OCI-M1 (cell line): ENCODE data around the gene PUS7L.
"Not testable (repeated sequence)": the region's sequence is repeated elsewhere in the genome, so short reads cannot be mapped to it uniquely, and the experiment has no call there.

Experiments used
- DNase-seq: peaks from one replicate; lab custom pipeline; 2025; lab: John Stamatoyannopoulos, UW

PUS7L gene

DNA sequence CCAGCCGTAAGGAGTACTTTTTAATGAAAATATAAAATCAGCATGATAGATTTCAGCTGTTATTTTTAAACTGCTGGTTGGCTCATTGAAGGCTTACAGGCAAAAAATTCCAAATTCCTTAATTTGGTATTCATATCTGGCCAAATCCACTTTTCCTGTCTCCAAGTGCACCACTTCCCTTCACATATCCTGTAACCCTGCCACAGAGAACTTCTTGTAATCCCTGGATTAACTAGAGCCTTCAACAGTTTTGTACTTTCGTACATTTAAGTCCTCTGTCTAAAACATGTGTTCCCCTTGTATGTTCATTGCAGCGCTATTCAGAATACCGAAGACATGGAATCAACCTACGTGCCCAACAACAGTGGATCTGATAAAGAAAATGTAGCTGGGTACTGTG lies 9.6 kb downstream of the PUS7L start:
- no peak for DNase-seq

DNA sequence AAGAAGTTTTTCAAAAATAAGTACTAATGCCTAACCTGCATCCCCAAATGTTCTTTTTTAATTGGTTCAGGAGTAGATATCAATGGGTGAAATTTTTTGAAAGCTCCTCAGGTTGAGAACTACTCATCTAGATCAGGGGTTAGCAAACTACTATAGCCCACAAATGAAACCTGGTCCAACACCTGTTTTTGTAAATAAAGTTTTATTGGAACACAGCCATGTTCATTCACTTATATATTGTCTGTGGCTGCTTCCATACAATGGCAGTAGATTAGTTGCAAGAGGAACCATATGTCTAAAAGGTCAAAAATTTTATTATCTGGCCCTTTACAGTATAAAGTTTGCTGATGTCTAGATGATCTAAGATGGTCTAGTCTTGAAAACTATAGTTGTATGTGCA lies 13.8 kb downstream of the PUS7L start:
- DNase-seq: no peak

DNA sequence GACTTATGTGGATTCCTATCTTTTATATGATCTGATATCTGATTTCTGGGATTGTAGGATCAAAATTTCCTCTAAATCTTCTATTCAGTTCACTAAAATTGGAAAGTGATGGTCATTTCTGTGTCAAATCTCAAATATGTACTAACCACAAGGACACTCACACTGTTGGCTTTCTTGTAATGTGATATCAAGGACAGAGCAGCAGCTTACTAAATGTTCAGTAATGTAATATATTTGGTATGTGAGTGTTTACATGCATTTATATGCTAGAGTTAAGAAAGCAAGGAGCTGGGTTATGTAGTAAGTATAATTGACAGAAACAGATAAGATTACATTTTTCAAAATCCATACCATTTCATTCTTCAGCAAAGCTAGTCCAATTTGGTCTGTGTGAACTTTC lies 16.5 kb downstream of the PUS7L start:
- DNase-seq: no peak

DNA sequence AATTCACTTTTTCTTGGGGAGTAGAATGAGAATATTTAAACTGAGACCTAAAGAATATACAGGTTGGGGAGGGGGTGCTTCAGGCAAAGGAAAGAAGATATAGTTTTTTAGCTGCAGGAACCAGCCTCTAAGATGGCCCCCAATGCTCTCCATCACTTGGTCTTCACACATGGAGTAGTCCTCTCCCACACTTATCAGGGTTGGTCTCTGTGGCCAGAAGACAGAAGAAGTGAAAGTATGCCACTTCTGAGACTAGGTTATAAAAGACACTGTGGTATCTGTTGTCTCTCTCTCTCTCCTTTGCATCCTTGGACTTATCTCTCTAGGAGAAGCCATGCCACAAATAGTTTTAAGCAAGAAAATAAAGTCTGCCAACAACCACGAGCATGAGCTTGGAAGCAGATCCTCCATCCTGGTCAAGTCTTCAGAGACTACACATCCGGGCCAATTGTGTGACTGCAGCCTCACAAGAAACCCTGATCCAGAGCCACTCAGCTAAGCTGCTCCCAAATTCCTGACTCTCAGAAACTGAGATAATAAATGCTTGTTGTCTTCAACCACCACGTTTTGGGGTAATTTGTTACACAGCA lies 18.0 kb downstream of the PUS7L start:
- no peak for DNase-seq

DNA sequence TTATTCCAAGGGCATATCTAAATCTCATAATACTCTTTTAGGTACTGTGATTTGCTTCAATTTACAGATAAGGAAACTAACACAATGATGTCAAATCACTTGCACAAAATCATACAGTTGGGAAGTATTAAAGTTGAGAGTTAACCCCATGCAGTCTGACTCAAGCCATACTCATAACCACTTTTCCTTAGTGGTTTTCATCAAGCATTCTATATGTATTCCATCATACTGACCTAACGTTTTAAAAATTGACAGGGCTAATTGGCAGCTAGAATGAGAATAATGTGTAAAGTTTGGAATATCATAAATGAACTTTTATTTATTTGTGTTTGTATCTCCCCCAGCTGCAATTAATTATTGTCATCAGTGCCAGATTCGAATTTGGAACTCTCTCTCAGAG lies 20.9 kb downstream of the PUS7L start:
- DNase-seq: no peak

DNA sequence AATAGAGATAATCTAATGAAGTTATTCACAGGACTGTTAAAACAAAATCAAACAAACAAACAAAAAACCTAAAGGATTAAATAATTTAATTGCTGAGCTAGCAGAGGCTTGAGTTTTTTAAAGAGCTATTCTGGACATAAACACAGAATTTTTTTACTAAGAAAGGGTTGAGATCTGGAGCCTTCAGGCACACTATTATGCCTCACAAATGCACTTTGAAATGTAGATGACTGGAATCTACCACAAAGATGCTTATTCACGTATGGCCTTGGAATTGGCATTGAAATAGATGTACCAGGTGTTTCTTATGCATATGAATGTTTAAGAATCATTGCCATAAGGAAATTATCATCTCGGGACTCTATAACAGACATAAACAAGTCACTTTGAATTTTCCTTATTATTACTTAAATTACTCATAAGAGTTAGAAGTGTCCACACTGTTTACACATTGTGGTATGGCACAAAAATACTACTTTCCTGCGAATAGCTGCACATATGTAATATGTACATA lies 21.6 kb downstream of the PUS7L start:
- DNase-seq: no peak

DNA sequence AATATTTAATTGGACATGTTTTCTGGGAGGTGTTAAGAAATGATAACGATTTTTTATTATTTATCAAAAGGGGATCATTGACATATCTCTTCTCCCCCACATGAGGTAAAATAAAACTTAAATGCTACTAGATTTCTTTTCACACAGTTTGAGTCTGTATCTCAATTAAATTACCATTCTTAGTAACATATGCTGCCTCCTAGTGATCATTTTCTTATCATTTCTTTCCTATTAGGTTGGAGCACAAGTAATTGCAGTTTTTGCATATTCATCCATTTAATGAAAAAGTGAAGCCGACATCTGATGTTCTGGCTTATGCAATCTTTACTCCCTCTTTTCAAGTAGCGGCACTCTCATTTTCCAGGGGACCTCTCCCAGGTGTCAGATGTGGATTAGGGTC lies 24.9 kb downstream of the PUS7L start:
- peak; percentile 5 for DNase-seq

DNA sequence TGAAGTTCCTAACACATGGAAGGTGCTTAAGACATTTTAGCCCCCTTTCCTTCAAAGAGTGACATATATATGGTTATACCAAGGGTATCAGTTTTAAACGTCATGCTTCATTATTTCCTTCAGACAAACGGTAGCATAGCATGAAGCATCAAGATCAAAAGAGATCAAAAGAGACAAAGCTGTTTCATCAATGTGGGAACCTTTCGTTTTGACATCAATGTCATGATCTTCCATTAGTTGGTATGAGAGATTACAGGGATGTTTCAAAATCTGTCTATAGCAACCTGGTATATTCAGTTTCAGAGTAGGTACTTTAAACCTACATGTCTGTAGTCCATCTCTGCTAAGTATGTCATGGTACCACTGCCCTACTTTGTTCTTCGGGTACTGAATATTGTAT lies 28.3 kb downstream of the PUS7L start:
- DNase-seq: no peak

DNA sequence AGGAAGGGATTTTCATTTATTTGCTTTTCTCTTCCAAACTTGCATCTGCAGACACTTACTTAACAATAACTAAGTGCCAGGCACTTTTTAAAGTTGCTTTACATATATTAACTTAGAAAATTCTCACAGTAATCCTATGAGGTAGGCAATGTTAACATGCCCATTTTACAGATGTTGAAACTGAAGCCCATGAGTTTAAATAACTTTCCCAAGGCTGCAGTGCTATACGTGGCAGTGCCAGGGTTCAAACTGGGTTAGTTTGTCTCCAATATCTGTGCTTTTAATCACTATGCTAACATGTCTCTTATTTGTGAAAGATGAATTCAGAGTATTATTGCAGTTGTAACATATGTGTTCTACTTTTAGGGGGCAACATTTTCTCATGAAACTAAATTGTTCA lies 29.9 kb downstream of the PUS7L start:
- no peak for DNase-seq

DNA sequence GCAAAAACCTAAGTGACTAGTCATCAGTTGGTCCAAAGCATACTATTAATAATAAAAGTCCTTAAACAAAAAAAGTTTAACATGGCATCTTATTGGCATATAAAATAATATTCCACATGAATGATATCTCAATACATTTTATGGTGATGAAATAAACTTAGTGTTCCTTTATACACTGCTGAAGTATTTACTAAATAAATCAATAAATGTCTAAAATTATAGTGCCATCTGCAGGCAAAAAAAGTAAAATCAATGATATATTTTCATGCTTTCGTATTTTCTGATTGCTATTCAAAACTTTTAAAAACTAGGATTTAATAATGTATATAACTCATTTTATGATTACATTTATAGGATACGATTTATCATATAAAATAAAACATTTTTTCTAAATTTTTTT lies 30.5 kb downstream of the PUS7L start:
- DNase-seq: peak; percentile 47

DNA sequence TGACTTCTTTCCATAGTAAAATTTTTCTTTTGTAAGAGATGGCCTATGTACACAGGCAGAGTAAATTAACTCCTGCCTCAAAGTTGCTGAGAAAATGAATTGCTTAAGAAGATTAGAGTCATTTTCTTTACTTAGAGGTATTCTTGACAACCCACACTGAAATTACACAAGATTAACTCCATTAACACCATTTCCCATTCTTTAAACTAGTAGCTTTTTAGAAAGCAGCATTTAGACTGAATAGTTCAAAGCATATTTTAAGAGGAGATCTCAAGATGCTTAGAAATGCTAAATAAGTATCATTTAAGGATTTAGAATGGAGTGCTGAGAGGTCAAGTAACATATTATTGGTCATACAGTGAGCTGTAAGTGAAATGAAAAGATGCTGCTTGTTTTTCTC lies 35.5 kb downstream of the PUS7L start:
- no peak for DNase-seq

DNA sequence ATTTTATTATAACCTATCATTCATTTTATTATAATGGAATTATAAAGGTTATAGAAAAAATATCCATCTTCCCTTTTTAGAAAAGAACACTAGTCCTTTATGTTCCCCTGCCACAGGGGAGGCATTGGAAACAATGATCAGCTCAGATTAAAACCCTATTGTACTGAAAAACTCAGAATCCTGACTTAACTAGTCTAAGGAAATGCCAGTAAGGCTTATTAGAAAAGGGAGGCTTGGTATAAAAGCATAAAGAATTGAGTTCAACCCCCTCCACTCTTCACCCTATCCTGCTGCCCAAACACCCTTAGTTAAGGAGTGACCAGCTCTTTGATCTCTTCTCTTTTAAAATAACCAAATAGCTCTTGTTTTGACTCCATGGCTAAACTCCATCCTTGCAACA lies 36.0 kb downstream of the PUS7L start:
- DNase-seq: no peak

DNA sequence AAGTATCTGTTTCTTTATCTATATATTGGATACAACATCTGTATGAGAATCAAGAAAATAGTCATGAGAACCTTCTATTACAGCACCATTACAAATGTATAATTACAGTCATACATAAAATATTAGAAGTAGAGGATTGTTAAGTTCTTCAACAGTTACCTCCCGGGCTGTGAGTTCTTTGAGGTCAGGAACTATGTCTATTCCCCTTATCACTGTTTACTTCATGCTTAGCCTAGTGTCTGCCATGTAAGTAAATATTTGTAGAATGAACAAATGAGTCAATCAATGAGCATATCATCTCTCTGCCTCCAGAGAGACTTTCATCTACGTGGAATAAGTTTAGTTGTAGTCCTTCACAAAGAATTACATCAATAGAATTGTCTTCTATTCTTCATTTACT lies 47.2 kb downstream of the PUS7L start:
- DNase-seq: no peak

DNA sequence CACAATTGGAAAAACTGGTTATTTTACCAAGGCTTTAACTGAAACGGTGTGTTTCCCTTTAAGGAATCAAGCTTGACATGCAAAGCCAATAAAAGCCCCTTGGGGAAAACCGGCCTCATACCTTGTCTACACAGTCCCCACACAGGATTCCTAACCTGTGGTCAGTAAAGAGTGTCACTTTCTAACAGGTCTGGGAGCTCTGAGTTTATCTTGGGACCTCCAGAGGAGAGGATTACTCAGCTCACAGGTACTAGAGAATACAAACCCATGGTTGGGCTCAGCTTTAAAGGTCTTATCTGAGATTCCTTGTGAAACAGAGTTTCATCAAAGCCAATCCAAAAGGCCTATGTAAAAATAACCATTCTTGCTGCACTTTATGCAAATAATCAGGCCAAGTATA lies 54.8 kb downstream of the PUS7L start:
- not testable (repeated sequence) for DNase-seq

DNA sequence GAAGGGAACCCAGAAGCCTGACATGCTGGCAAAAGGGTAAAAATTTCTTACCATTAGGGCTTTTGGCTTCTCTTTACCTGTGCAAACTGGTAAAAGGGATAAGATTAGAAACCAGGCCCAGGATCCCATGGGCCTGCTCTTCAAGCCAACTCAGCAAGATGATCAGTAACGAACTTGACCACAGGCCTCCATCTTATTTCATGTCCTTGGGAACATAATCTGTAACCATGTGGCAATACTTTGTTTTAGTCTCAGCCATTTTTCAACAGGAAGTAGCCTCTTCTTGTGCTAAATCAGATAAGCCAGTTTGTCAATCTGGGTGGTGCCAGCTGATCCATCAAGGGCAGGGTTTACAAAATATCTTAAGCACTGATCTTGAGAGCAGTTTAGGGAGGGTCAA lies 57.4 kb downstream of the PUS7L start:
- DNase-seq: not testable (repeated sequence)

DNA sequence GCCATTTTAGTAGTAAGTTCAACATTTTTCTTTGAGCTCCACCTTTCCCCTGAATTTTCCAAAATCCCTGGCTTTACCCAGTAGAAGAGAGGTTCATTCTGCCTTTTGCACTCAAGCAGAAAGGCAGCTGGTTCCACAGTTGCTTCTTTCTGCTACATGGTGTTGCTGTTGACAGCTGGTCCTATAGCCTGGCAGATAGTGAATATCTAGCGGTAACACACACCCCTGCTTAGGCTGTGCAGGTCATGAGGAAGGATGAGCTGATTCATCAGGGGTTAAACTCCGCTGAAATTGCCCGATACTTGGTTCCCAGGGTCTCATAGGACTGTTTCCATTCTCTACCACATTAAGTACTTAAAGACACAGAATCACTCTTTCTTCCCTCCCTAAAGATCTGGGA lies 62.4 kb downstream of the PUS7L start:
- peak; percentile 44 for DNase-seq

DNA sequence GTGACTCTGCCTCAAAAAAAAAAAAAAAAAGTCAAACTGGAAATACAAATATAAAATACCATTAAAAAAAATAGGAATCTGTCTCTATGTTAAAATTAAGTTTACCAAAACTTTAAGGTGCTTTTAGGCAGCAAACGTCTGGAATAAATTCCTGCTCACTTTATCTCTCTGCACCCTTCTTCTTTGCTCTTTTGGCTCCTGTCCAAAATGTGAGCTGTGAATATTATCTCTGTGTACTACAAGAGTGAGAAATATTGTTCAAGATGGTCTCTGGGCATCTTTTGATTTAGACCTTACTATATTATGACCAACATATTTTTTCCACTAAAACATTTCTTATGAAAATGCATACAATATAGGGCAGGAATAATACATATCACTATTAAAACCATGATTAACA lies 63.7 kb downstream of the PUS7L start:
- DNase-seq: peak; percentile 61

DNA sequence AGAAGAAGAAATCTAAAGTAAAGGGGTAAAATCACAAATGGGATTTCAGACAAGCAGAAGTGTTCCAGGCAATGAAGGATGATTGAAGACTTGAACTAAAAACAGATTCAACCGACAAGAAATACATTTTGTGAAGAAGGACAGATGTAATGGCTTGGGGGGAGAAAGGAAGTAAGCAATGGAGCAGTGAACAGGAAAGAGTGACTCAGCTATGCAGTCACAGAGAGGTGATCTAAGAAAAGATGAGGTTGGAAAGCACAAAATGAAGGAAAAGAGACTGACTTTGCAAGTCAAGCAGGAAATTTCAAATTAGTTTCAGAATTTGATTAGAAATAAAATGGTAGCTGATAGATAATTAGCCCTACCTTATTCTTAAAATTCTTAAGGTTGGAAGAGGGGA lies 66.5 kb downstream of the PUS7L start:
- peak; percentile 40 for DNase-seq

DNA sequence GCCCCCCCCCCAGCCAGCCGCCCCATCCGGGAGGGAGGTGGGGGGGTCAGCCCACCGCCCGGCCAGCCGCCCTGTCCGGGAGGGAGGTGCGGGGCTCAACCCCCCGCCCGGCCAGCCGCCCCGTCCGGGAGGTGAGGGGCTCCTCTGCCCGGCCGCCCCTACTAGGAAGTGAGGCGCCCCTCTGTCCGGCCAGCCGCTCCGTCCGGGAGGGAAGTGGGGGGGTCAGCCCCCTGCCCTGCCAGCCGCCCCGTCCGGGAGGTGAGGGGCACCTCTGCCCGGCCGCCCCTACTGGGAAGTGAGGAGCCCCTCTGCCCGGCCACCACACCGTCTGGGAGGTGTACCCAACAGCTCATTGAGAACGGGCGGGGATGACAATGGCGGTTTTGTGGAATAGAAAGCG lies 73.1 kb downstream of the PUS7L start:
- not testable (repeated sequence) for DNase-seq

DNA sequence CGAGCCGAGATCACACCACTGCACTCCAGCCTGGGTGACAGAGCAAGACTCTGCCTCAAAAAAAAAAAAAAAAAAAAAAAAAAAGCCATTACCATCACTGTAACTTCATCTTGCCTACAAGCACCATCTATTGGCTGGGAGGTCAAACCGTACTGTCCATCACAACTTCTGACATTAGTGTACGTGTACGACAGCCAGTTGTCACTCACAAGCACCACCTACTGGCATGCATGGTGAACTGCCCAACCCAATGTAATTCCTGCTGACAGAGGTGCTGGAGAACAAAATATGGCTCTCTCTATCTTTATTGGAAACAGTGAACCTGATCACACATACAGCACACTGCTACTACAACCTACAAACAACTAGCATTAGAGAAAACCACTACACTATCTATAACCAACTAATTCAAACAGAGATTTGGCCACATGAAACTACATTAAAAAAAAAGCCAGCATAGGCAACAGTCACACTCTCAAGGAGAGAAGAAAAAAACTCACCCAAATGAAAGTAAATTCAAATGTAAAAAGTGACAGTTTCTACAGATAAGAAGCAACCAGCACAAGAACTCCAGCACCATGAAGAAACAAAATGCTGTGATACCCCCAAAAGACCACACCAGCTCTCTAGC lies 82.3 kb downstream of the PUS7L start:
- DNase-seq: peak; percentile 68

DNA sequence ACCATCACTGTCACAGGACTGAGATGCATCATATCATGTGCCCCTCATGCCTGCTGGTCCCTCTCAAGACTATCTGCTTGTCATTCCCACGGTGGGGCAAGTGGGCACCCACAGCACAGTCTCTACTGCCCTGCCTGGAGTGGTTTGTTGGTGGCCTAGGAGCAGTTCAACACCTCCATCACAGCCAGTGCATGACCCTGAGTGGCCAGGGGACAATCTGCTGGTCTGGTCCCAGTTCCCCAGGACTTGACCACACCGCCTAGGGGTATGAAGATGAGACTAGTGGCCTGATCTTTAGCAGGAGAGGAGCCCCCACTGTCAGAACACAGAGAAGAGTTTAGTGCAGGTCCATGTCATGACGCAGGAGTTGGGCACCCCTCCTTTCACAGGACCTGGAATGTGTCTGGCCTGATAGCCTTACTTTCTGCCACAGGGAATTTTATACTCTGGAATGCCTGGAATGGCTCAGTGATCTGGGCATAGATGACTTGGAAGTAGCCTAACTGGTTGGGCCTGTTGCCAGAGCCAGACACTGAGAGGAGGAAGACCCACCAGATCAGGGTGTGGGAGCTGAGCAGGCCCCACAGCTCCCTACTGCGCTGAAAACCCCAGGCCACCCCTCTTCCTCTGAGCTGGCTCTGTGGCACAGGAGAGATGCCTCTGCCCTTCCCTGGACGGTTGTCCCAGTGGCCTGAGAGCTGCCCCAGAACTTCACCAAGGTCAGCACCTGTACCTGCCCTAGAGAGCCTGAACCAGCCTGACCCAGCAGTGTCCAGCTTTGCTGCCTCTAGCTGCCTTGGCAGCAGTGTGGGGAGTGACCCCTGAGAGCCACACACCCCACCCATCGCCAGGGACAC lies 83.3 kb downstream of the PUS7L start:
- no peak for DNase-seq

DNA sequence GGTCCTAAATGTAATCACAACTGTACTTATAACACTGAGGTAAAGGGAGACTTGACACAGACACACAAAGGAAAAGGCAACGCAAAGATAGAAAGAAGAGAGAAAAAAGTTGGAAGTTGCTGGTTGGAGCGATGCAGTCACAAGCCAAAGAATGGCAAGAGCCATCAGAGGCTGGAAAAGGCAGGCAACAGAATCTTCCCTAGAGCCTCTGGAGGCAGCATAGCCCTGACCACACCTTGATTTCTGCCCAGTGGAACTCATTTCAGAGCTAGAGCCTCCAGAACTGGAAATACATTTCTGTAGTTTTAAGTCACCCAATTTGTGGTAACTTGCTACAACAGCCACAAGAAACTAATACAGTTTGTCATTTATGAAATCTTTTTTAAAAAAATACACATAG lies 89.2 kb downstream of the PUS7L start:
- peak; percentile 8 for DNase-seq
